Measurements from ENCODE around the gene AFAP1.

DNA sequence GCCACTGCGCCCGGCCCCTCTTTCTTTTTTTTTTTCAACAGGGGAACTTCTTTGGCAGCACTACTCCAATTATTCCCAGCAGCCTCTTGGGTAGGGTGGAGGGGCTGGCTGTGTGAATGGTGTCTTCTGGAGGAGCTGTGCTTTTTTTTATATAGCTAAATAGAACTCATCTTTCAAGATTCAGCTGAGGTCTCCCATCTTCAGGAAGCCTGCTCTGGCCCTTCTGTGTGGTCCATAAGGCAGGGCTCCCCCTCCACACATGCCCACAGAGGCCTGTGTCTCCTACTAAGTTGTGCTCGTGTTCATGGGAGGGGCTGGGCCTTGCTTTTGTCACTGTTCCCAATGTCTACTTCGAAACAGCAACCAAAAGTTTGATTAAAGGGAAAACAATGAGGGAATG lies 116.8 kb downstream of the AFAP1 start:
- TF ChIP-seq, protein P1, sequence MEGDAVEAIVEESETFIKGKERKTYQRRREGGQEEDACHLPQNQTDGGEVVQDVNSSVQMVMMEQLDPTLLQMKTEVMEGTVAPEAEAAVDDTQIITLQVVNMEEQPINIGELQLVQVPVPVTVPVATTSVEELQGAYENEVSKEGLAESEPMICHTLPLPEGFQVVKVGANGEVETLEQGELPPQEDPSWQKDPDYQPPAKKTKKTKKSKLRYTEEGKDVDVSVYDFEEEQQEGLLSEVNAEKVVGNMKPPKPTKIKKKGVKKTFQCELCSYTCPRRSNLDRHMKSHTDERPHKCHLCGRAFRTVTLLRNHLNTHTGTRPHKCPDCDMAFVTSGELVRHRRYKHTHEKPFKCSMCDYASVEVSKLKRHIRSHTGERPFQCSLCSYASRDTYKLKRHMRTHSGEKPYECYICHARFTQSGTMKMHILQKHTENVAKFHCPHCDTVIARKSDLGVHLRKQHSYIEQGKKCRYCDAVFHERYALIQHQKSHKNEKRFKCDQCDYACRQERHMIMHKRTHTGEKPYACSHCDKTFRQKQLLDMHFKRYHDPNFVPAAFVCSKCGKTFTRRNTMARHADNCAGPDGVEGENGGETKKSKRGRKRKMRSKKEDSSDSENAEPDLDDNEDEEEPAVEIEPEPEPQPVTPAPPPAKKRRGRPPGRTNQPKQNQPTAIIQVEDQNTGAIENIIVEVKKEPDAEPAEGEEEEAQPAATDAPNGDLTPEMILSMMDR (IDR thresholded peaks at IDR 0.05), result no peak
- no peak for TF ChIP-seq POLR2A (IDR thresholded peaks at IDR 0.05)

Data from Peyer's patch (tissue), 4 donors.